GM18508 (cell line): ENCODE data around the gene DXO.

ENCODE experiments used
- ATAC-seq: cut with Tn5 transposase; IDR thresholded peaks from one replicate; pipeline ENCODE4 v1.9.1; 2021; ENCODE audit warnings: moderate number of reproducible peaks; ENCODE audit not compliant: insufficient read depth, unreplicated experiment

Gene DXO

DNA sequence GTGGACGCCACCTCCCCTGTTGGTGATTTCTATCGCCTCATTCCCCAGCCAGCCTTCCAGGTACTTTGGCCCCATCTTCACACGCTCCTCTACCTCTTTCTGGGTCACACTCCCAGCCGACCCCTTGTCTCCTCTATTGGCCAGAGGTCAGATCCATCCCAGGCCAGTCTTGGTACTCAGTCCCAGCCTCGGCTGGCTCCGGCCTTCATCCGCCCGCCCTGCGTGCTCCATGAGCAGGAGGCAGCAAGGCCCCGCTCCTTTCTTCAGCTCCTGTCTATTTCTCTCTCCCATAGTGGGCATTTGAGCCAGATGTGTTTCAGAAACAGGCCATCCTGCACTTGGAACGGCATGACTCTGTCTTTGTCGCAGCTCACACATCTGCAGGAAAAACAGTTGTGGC lies 10.3 kb downstream of the DXO start:
- ATAC-seq: no peak

DNA sequence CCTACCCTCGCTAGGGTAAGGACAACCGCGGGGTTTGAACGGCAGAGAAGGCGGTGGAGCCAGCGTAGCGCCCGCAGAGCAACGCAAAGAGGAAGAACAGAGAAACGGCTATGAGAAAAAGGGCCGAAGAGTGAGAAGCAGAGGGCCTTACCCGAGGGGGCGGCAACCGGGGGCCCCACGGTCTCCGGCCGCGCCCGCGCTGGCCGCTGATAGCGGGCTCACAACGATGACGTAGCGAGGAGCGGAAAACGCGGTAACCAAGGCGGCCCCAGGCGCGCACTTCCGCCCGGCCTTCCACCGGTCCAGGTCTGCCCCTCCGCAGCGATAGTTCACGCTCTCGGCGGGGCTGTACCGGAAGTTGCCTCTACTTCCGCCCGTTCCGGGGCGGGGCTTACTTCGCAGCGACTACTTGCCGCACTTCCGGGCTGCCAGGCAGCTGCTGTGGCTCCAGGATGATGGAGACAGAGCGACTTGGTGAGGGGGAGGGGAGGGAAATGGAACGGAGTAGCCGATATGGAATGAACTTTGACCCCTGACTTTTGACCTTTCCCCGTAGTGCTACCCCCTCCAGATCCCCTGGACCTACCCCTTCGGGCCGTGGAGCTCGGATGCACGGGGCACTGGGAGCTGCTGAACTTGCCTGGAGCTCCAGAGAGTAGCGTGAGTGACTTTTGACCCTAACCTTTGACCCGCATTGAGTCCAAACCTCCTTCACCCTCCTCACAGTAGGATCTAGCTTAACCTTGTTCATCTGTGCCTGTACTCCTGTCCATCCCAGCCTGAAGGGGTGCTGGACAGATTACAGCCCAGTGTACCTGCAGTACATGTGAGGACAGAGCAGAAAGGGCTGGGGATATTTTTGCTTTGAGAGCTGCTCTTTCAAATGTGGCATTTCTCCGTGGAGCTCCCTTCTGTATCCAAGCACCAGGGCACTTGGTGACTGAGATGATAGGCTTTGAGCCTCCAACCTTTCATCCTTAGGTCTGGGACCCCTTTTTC lies 12.9 kb downstream of the DXO start, which contains the start of the genes NELFE and SKIC2:
Gene NELFE, minus strand, starts transcription at position 231 of the 999 bp plus-strand sequence. CDS start 525 bp downstream, outside the sequence.
Gene SKIC2, plus strand, starts transcription at position 435 of the 999 bp plus-strand sequence. Its CDS starts 18 bp downstream, at position 453.
- peak; percentile 83 for ATAC-seq

DNA sequence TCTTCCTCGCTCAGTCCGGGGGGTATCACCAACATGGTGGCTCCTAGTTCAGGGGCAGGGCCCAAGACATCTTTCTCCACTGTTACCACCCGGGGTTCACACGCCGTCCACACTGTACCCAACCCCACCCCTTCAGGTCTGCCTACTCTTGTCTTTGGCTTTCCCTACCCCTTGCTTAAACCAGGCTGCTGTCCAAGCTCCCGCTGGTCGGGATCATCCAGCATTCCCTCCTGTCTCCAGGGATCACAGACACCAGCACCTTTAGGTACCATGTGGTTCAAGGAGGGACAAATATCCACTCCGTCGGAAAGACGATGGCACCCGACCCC lies 13.6 kb downstream of the DXO start:
- ATAC-seq: no peak

DNA sequence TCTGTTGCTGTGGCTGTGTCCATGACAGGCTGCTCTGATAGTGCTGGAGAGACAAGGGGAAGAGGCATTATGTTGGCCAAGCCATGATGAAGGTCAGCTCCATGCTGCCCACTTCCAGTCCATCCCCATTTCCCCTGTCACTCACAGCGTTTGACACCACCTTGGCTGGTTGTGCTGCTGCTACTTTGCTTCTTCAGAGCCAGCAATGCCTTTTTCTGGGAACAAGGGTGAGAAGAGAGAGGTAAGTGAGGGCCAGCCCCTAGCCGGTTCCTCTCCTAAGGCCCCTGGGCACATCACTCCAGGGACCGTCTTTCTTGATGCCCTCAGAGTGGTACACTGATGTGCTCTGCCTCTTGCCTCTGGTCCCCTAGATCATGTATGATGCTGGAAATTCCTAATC lies 15.1 kb downstream of the DXO start:
- no peak for ATAC-seq

DNA sequence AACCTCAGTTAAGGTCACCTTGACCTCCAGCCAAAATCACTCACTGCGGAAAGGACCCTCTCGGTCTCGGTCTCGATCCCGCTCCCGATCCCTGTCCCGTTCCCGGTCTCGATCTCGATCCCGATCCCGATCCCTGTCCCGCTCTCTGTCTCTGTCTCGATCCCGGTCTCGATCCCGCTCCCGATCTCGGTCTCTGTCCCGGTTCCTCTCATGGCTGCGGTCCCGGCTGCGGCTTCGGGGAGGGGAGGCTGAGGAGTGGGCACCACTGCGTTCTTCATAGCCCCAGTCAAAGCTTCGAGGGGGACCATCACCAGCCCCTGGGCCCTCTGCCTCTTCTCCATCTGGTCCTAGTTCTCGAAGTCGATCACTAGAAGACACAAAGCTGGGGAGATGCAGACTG lies 17.4 kb downstream of the DXO start:
- ATAC-seq: no peak

DNA sequence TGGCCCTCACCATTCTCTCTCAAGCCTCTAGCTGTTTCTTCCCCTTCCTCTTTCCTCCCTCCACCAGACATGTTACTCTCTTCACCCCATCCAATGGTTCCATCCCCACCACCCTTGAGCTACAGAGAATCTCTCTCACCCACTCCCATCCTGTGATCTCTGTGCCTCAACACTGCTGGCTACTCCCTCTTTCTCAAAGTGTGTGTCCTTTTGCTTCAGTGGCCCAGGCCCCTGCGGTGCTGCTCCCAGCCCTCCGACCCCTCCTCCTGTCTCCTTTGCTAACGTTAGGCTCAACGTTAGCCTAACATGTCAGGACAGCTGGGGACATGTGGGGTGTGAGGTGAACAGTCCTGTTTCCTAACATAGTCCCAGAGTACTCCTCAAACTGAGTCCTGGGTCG lies 19.0 kb downstream of the DXO start:
- no peak for ATAC-seq

DNA sequence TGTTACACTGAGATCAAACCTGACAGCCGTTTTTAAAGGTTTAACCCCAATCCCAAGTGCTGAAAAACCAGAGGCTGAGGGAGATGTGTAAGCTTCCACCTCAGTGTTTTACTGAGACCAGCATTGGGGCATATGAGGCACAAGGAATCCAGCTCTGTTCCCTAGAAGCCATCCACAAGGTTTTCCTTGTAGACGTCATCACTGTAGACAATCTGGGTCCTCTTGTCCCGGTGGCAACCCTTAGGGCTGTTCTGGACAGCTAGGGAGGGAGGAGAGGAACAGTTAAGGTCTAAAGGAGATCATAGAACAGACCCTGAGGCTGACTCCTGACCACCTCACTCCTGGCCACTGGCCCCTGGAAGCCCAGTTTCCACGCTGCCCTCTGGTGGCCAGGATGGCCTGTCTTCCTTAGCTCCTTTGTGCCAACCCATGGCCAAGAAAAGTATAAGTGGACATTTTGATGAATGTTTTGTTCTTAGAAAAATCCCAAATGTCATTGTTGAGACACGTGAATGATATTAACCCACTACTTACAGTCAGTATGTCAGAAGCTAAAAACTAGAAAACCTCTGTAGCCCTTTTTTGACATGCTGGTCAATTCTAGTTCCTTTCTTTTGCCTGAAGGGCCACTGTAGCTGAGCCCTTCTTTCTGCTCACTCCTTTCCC lies 19.7 kb downstream of the DXO start:
- no peak for ATAC-seq

DNA sequence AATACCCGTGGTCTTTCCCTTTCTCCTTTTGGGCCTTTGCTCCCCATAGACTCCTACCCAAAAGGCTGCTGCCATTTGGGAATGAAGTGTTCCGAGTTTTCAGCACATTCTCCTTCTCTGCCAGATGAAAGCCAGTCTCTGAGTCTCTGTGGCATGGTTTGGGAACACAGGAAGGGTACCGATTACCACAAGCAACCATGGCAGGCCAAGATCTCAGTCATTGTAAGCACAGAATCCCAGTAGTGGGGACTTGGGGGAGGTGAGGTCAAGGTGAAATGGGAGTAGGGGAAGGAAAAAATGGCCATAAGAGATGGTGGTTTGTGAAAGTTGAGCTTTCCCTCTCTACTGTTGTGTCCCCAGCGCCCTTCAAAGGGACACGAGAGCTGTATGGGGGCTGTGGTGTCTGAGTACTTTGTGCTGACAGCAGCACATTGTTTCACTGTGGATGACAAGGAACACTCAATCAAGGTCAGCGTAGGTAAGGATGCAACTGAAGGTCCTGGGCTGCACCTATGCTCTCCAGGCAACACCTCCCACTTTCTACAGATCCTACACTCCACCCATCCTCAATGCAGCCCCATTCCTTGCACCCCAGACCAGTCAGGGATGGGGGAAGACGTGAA lies 21.9 kb downstream of the DXO start:
- ATAC-seq: no peak

DNA sequence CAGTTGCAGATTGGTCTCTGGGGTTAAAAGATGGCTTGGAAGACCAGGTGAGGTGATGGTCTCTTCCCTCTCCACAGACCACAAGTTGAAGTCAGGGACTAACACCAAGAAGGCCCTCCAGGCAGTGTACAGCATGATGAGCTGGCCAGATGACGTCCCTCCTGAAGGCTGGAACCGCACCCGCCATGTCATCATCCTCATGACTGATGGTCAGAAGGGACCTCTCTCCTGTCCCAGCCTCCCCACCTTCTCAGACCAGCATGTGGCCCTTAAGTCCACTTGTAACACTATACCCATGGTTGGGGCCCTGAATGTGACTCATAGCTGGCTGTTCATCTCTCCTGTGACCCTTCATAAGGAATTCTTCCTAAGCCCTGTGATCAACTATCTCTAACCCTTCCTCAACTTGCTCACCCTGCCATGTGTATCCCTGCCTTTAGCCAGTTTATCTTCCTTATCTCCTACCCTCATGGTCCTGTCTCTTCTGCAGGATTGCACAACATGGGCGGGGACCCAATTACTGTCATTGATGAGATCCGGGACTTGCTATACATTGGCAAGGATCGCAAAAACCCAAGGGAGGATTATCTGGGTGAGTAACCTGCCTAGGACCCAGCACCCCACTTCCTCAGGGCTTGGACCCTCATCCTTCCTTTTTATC lies 23.1 kb downstream of the DXO start:
- ATAC-seq: no peak

DNA sequence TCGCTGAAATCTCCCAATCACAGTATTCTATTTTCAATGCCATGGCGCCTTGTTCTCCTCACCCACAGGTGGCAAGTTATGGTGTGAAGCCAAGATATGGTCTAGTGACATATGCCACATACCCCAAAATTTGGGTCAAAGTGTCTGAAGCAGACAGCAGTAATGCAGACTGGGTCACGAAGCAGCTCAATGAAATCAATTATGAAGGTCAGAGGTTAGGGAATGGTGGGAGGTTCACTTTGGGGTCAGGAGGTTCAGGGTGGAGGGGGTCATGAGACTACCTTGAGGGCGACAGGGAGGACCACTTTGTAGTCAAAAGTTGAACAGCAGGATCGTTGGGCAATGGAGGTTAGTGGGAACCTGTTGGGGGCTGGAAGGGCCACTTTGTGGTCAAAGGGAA lies 23.6 kb downstream of the DXO start:
- ATAC-seq: no peak

DNA sequence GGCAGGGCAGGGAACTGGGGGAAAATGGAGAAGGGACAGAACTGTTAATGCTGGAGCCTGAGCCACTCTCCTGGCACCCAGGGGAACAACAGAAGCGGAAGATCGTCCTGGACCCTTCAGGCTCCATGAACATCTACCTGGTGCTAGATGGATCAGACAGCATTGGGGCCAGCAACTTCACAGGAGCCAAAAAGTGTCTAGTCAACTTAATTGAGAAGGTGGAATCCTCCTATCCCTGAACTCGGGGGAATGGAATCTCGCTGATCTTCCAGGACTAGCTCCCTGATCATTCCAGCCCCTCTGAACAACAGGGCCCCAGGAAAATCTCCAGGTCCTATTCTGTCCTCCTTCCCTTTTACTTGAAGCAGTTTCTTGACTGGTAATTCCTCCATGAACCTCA lies 24.1 kb downstream of the DXO start:
- ATAC-seq: no peak

DNA sequence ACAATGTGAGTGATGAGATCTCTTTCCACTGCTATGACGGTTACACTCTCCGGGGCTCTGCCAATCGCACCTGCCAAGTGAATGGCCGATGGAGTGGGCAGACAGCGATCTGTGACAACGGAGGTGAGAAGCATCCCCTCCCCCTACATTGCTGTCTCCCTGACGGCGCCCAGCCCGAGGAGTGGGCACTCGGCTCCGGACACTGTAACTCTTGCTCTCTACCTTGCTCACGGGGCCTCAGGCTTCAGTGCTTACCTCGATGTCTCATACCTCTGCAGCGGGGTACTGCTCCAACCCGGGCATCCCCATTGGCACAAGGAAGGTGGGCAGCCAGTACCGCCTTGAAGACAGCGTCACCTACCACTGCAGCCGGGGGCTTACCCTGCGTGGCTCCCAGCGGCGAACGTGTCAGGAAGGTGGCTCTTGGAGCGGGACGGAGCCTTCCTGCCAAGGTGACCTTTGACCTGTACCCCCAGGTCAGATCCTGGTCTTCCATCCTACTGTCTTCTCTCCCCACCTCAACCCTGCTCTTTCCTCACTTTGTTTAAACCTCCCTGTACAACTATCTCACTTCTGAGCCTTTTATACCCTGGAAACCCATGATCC lies 24.8 kb downstream of the DXO start:
- no peak for ATAC-seq

DNA sequence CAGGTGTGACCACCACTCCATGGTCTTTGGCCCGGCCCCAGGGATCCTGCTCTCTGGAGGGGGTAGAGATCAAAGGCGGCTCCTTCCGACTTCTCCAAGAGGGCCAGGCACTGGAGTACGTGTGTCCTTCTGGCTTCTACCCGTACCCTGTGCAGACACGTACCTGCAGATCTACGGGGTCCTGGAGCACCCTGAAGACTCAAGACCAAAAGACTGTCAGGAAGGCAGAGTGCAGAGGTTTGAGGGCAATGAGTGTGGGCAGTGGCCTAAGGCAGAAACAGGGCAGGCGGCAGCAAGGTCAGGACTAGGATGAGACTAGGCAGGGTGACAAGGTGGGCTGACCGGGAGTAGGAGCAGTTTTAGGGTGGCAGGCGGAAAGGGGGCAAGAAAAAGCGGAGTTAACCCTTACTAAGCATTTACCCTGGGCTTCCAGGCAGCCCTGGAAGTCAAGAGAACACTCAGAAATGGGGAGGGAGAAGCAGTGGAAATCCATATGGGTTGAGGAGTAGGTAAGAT lies 25.5 kb downstream of the DXO start:
- no peak for ATAC-seq

DNA sequence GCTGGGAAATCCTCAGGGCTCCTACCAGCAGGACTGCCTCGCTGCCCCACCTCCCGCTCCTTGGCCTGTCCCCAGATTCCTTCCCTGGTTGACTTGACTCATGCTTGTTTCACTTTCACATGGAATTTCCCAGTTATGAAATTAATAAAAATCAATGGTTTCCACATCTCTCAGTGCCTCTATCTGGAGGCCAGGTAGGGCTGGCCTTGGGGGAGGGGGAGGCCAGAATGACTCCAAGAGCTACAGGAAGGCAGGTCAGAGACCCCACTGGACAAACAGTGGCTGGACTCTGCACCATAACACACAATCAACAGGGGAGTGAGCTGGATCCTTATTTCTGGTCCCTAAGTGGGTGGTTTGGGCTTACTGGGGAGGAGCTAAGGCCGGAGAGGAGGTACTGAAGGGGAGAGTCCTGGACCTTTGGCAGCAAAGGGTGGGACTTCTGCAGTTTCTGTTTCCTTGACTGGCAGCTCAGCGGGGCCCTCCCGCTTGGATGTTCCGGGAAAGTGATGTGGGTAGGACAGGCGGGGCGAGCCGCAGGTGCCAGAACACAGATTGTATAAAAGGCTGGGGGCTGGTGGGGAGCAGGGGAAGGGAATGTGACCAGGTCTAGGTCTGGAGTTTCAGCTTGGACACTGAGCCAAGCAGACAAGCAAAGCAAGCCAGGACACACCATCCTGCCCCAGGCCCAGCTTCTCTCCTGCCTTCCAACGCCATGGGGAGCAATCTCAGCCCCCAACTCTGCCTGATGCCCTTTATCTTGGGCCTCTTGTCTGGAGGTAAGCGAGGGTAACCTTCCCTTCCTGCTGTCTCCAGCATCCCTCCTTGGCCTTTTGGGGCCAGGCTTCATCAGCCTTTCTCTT lies 26.2 kb downstream of the DXO start, which contains the start of gene CFB:
Gene CFB, plus strand, starts transcription at position 589 of the 863 bp plus-strand sequence. Its CDS starts 127 bp downstream, at position 716.
- ATAC-seq: no peak

DNA sequence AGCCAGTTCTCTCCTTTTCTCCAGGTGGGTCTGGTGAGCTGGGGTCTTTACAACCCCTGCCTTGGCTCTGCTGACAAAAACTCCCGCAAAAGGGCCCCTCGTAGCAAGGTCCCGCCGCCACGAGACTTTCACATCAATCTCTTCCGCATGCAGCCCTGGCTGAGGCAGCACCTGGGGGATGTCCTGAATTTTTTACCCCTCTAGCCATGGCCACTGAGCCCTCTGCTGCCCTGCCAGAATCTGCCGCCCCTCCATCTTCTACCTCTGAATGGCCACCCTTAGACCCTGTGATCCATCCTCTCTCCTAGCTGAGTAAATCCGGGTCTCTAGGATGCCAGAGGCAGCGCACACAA lies 26.8 kb downstream of the DXO start:
- ATAC-seq: no peak

DNA sequence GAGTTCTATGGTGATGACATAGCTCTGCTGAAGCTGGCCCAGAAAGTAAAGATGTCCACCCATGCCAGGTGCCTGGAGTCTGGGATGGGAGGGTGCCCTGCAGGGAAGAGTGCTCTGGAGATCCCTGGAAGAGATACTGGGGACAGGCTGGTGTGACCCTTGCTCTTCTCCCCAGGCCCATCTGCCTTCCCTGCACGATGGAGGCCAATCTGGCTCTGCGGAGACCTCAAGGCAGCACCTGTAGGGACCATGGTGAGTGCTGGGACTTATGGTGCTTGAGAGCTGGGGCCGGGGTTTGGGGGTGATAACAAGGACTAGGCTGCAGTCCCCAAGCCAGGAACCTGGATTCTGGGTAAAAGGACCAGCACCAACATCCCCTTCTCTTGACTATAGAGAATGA lies 28.2 kb downstream of the DXO start:
- no peak for ATAC-seq

DNA sequence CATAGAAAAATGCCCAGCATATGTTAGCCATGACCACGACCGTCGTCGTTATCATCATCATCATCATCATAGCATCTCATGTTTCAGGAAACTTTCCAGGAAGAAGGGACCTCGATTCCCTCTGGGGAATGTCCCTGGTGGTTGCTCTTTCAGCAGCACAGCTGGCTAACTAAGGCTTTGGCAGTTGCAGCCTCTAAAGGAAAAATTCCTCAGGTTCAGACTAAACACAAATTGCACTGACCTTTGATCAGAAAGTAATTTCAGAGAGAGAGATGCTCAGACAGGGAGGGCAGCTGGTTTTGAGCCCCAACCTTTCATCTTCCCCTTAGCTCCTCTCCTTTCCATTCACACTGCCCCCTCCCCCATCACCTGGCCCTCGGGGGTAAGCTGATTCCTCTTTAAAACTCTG lies 31.7 kb downstream of the DXO start:
- no peak for ATAC-seq

DNA sequence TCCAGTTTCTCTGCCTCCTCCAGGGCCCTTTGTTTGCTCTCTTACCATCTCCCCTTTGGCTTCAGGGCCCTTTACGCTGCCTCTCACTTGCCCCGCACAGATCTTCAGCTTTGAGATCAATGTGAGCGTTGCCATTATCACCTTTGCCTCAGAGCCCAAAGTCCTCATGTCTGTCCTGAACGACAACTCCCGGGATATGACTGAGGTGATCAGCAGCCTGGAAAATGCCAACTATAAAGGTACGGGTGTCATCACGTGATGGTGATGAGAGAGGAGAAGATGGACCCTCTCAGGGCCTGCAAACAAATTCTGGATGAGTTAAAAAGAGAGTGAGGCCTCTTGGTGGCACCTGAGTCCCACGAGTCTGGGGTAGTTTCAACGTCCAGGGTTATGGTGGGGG lies 36.1 kb downstream of the DXO start:
- no peak for ATAC-seq

DNA sequence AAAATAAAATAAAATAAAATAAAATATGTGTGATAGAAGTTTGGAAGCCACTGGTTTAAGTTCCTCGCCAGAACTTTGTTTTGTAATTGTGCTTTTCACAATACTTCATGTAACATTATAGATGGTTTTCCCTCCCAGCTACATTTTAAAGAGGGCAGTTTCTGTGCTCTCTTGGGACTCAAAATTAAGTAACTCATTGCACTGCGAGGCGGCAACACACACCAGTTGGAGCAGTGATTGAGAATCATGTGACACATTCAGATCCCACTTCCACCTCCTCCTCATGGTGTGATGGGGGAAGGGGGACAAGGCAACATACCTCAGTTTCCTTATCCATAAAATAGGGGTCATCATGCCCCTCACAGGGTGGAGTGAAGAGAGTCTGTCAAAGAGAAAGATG lies 36.9 kb downstream of the DXO start:
- no peak for ATAC-seq
